Prostate gland (tissue), 2 donors: ENCODE results near the gene GTF2H4. TPM values are rescaled to one million over a fixed set of nuclear protein-coding genes. Genes with fewer than 3 reads are reported as not detected.

Experiments
- DNase-seq: peaks from one replicate; pipeline ENCODE4 v3.0.0-alpha.2; 2019; ENCODE audit warnings: low spot score
- H3K27ac ChIP-seq, 2 donors: fragments of 200-600 bp; sonication (generic); 2 replicates each; pipeline ENCODE4 v1.5.1; 2017 to 2019
- H3K27me3 ChIP-seq: fragments of 200-600 bp; sonication (generic); replicated peaks from 2 replicates; pipeline ENCODE4 v1.5.1; 2019; ENCODE audit not compliant: insufficient read depth
- H3K36me3 ChIP-seq, 2 donors: fragments of 200-600 bp; sonication (generic); 1 replicate in 1 of 2; 2 replicates in 1 of 2; pipeline versions ENCODE4 v1.5.1 to v1.8.1; 2017 to 2019
- H3K4me1 ChIP-seq: fragments of 200-600 bp; sonication (generic); replicated peaks from 2 replicates; pipeline ENCODE4 v1.5.1; 2019
- H3K4me3 ChIP-seq, 2 donors: fragments of 200-600 bp; sonication (generic); 2 replicates each; pipeline ENCODE4 v1.5.1; 2017 to 2019
- H3K9me3 ChIP-seq: fragments of 200-600 bp; sonication (generic); 2 replicates; pipeline ENCODE4 v1.5.1; 2017
- CTCF ChIP-seq, 4 experiments: fragments of 200-600 bp in 2 of 4; fragments of 450-650 bp in 2 of 4; sonication (generic) in 2 of 4; IDR thresholded peaks; 1 replicate in 3 of 4; 2 replicates in 1 of 4; pipeline ENCODE4 v1.5.1; 2016 to 2019; ENCODE audit warnings: antibody characterized with exemption in 4 of 4, mild to moderate bottlenecking in 2 of 4, moderate library complexity in 2 of 4
- POLR2A ChIP-seq: fragments of 450-650 bp; IDR thresholded peaks from one replicate; pipeline ENCODE4 v1.6.1; 2016; ENCODE audit warnings: antibody characterized with exemption, mild to moderate bottlenecking
- POLR2AphosphoS5 ChIP-seq: sonication (generic); formaldehyde crosslinking; IDR thresholded peaks from one replicate; pipeline ENCODE4 v1.6.1; 2017; ENCODE audit warnings: antibody characterized with exemption
- WGBS: methylation state at CpG from one replicate; pipeline ENCODE4 v1.1.5; 2018; 5-methylcytosine and 5-hydroxymethylcytosine counted together
- intact Hi-C: fragments of 100-400 bp; cut with DNase I; formaldehyde crosslinking; loops from one replicate; pipeline ENCODE4 v1.14.2; 2022
- total RNA-seq, 2 donors: library from RNA; depleted of rRNA; stranded (reverse); fragments of >200 nt; gene quantifications; one replicate each; pipeline ENCODE4 v1.1.0, GENCODE V29; 2016

The GTF2H4 gene
- total RNA-seq, 2 donors from 2014 or later: 19.0 to 26.2 TPM

GRCh38 chr6:30881392-30882203 is 26.4 kb upstream of the GTF2H4 start:
- H3K4me3 ChIP-seq: no peak overlapping the region
- no peaks in the 10 kb centered on the region for H3K27me3 ChIP-seq
- TF ChIP-seq POLR2A (peak; percentile 25), POLR2AphosphoS5 (no peak)
- intact Hi-C loops: loop anchor here (5.0 kb wide), 1 partner anchor 204 kb away; no protein-coding TSS in a partner anchor
- peak overlapping the region; percentile 93 to 96 for H3K27ac ChIP-seq
- no peaks in the 10 kb centered on the region for H3K36me3 ChIP-seq
- no peaks in the 10 kb centered on the region for H3K9me3 ChIP-seq
- DNase-seq: no peak
- peaks cover 14% of the 10 kb centered on the region for H3K4me1 ChIP-seq
- 53% methylated on average over 14 of the region's 14 CpGs for WGBS

GRCh38 chr6:30882204-30882758 is 25.7 kb upstream of the GTF2H4 start:
- Histone ChIP-seq H3K27ac (peak overlapping the region; percentile 93 to 96), H3K9me3 (no peaks in the 10 kb centered on the region), H3K4me1 (peaks cover 11% of the 10 kb centered on the region), H3K4me3 (peak overlapping the region in 1 of 2 donors; percentile 57), H3K36me3 (no peaks in the 10 kb centered on the region), H3K27me3 (no peaks in the 10 kb centered on the region)
- peak; percentile 36 for DNase-seq
- TF ChIP-seq POLR2A (no peak), POLR2AphosphoS5 (no peak)
- whole genome bisulfite sequencing: 31% methylated on average over 8 of the region's 8 CpGs
- intact Hi-C loops: loop anchor here (5.0 kb wide), 1 partner anchor 205 kb away; no protein-coding TSS in a partner anchor

GRCh38 chr6:30882759-30883684 is 25.0 kb upstream of the GTF2H4 start:
- peak; percentile 62 for TF ChIP-seq POLR2A
- no peak for TF ChIP-seq CTCF (IDR thresholded peaks at IDR 0.05)
- TF ChIP-seq POLR2AphosphoS5: peak; percentile 59
- Histone ChIP-seq H3K27ac (peak overlapping the region; percentile 93 to 96), H3K36me3 (no peaks in the 10 kb centered on the region), H3K9me3 (no peaks in the 10 kb centered on the region), H3K27me3 (no peaks in the 10 kb centered on the region), H3K4me1 (peaks cover 12% of the 10 kb centered on the region), H3K4me3 (peak overlapping the region; percentile 57 to 70)
- 40% methylated on average over 15 of the region's 15 CpGs for WGBS
- DNase-seq: peak; percentile 93
- intact Hi-C loops: loop anchor here (5.0 kb wide), 1 partner anchor 206 kb away; no protein-coding TSS in a partner anchor

GRCh38 chr6:30883685-30884520 is 24.1 kb upstream of the GTF2H4 start, which contains the start of gene DDR1:
Gene DDR1 (plus strand): TSS chr6:30884519. CDS start chr6:30888730, 4,211 bp downstream.
- peak within 1 kb of the TSS; percentile 57 to 70 for H3K4me3 ChIP-seq
- peak; percentile 79 for TF ChIP-seq POLR2A
- peak in 2 of 4 experiments; percentile 8 to 13 for TF ChIP-seq CTCF (IDR thresholded peaks at IDR 0.05)
- peak; percentile 70 for TF ChIP-seq POLR2AphosphoS5
- intact Hi-C loops: loop anchor here (5.0 kb wide), 1 partner anchor 207 kb away; no protein-coding TSS in a partner anchor
- H3K9me3 ChIP-seq: no peaks in the 10 kb centered on the region
- peak within 1 kb of the TSS; percentile 93 to 96 for H3K27ac ChIP-seq
- no peaks in the 10 kb centered on the region for H3K36me3 ChIP-seq
- WGBS: 7% methylated on average over 59 of the region's 62 CpGs
- peaks cover 15% of the 10 kb centered on the region for H3K4me1 ChIP-seq
- DNase-seq: peak; percentile 89
- no peaks in the 10 kb centered on the region for H3K27me3 ChIP-seq
